Measurements from ENCODE around the gene TTLL3.

The TTLL3 gene

GRCh38 chr3:9808345-9809037, 1.6 kb upstream of the TTLL3 start:
- peak; percentile 61 for DNase-seq

- peak; percentile 13 for DNase-seq
These were observed 835 bp upstream of the TTLL3 start for GRCh38 chr3:9809239-9809614.

- DNase-seq = no peak
These were observed 340 bp downstream of the TTLL3 start for GRCh38 chr3:9810433-9810770.

- DNase-seq = no peak
These were observed 784 bp downstream of the TTLL3 start for GRCh38 chr3:9810846-9811245.

- no peak for DNase-seq
These were observed 2.9 kb downstream of the TTLL3 start for GRCh38 chr3:9812870-9813483.

GRCh38 chr3:9815986-9816385, 5.9 kb downstream of the TTLL3 start:
- no peak for DNase-seq

- no peak for DNase-seq
These were observed 7.4 kb downstream of the TTLL3 start for GRCh38 chr3:9817436-9817835.

GRCh38 chr3:9818666-9819335, 8.7 kb downstream of the TTLL3 start:
- DNase-seq = no peak

- no peak for DNase-seq
These were observed 10.5 kb downstream of the TTLL3 start for GRCh38 chr3:9820543-9820942.

- no peak for DNase-seq
These were observed 10.9 kb downstream of the TTLL3 start for GRCh38 chr3:9820946-9821345.

- DNase-seq = no peak
These were observed 15.5 kb downstream of the TTLL3 start for GRCh38 chr3:9825451-9826040.

GRCh38 chr3:9826815-9827573, 16.9 kb downstream of the TTLL3 start:
- DNase-seq = peak; percentile 32

GRCh38 chr3:9828801-9829755, 19.0 kb downstream of the TTLL3 start:
- no peak for DNase-seq

- DNase-seq = no peak
These were observed 21.2 kb downstream of the TTLL3 start for GRCh38 chr3:9831253-9831652.

GRCh38 chr3:9833078-9833477, 23.0 kb downstream of the TTLL3 start:
- DNase-seq = no peak

GRCh38 chr3:9834520-9835380, 24.7 kb downstream of the TTLL3 start:
- no peak for DNase-seq

GRCh38 chr3:9837701-9838582, 27.9 kb downstream of the TTLL3 start:
- no peak for DNase-seq

GRCh38 chr3:9838856-9839255, 28.8 kb downstream of the TTLL3 start:
- no peak for DNase-seq

- DNase-seq = no peak
These were observed 31.0 kb downstream of the TTLL3 start for GRCh38 chr3:9841015-9841414.

Data from CD4-positive, alpha-beta T cell treated with Interleukin-21 for 1 hour (primary cell).